Liver (tissue), 9 donors: Measurements from ENCODE around the gene MEIOC. TPM values are rescaled to one million over a fixed set of nuclear protein-coding genes. Genes with fewer than 3 reads are reported as not detected.

Experiments used
- DNase-seq: peaks from one replicate; pipeline ENCODE4 v3.0.0-alpha.2; 2017; ENCODE audit warnings: low spot score
- H3K27ac ChIP-seq, 2 donors: one replicate each; pipeline ENCODE4 v1.7.0; 2013; ENCODE audit warnings: inconsistent platforms in 2 of 2, low read length in 2 of 2, control low read depth in 1 of 2, low read depth in 1 of 2, mild to moderate bottlenecking in 1 of 2
- H3K27me3 ChIP-seq, 4 donors: one replicate each; pipeline versions ENCODE4 v1.6.1 to v1.7.0; 2013; ENCODE audit warnings: low read length in 3 of 4, inconsistent platforms in 1 of 4, mild to moderate bottlenecking in 1 of 4, moderate library complexity in 1 of 4; ENCODE audit not compliant: control insufficient read depth in 4 of 4, insufficient read depth in 4 of 4
- H3K36me3 ChIP-seq, 4 donors: one replicate each; pipeline versions ENCODE4 v1.6.1 to v1.7.0; 2013; ENCODE audit warnings: low read length in 3 of 4, mild to moderate bottlenecking in 3 of 4, low read depth in 1 of 4, moderate library complexity in 1 of 4; ENCODE audit not compliant: control insufficient read depth in 4 of 4, insufficient read depth in 3 of 4
- H3K4me1 ChIP-seq, 4 donors: one replicate each; pipeline versions ENCODE4 v1.6.1 to v1.7.0; 2013; ENCODE audit warnings: low read length in 3 of 4, mild to moderate bottlenecking in 3 of 4, moderate library complexity in 1 of 4; ENCODE audit not compliant: control insufficient read depth in 4 of 4, insufficient read depth in 4 of 4
- H3K4me3 ChIP-seq, 3 donors: one replicate each; pipeline versions ENCODE4 v1.6.1 to v1.7.0; 2013; ENCODE audit warnings: low read length in 3 of 3, control low read depth in 1 of 3, low read depth in 1 of 3, mild to moderate bottlenecking in 1 of 3
- H3K9ac ChIP-seq, 2 donors: one replicate each; pipeline ENCODE4 v1.7.0; 2013; ENCODE audit warnings: low read length in 2 of 2, mild to moderate bottlenecking in 2 of 2, moderate library complexity in 2 of 2, control low read depth in 1 of 2, low read depth in 1 of 2
- H3K9me3 ChIP-seq, 4 donors: one replicate each; pipeline versions ENCODE4 v1.6.1 to v1.7.0; 2013; ENCODE audit warnings: low read length in 3 of 4; ENCODE audit not compliant: control insufficient read depth in 4 of 4
- EGR1 ChIP-seq, 2 donors: IDR thresholded peaks; 2 replicates each; pipeline ENCODE4 v1.6.1; 2016 to 2018; ENCODE audit warnings: antibody characterized with exemption in 2 of 2, low read depth in 2 of 2
- FOXA1 ChIP-seq: IDR thresholded peaks from 2 replicates; pipeline ENCODE4 v1.6.1; 2016; ENCODE audit warnings: antibody characterized with exemption
- FOXA2 ChIP-seq: IDR thresholded peaks from 2 replicates; pipeline ENCODE4 v1.6.1; 2016; ENCODE audit warnings: antibody characterized with exemption
- GABPA ChIP-seq, 2 donors: IDR thresholded peaks in 1 of 2; conservative IDR thresholded peaks in 1 of 2; 2 replicates each; pipeline ENCODE4 v1.6.1; 2016; ENCODE audit warnings: antibody characterized with exemption in 2 of 2, mild to moderate bottlenecking in 1 of 2, moderate library complexity in 1 of 2
- HNF4A ChIP-seq, 2 donors: conservative IDR thresholded peaks; 2 replicates each; pipeline ENCODE4 v1.6.1; 2016; ENCODE audit warnings: antibody characterized with exemption in 2 of 2, mild to moderate bottlenecking in 2 of 2
- HNF4G ChIP-seq: IDR thresholded peaks from 2 replicates; pipeline ENCODE4 v1.6.1; 2016; ENCODE audit warnings: antibody characterized with exemption
- JUND ChIP-seq, 2 donors: IDR thresholded peaks; 2 replicates each; pipeline ENCODE4 v1.6.1; 2016; ENCODE audit warnings: antibody characterized with exemption in 2 of 2
- NR2F2 ChIP-seq: IDR thresholded peaks from 2 replicates; pipeline ENCODE4 v1.6.1; 2016; ENCODE audit warnings: antibody characterized with exemption
- RAD21 ChIP-seq, 2 donors: IDR thresholded peaks; 2 replicates each; pipeline ENCODE4 v1.6.1; 2016; ENCODE audit warnings: antibody characterized with exemption in 2 of 2, mild to moderate bottlenecking in 2 of 2
- RXRA ChIP-seq, 2 donors: IDR thresholded peaks; 2 replicates each; pipeline ENCODE4 v1.6.1; 2017 to 2018; ENCODE audit warnings: antibody characterized with exemption in 2 of 2, mild to moderate bottlenecking in 1 of 2
- SP1 ChIP-seq: IDR thresholded peaks from 2 replicates; pipeline ENCODE4 v1.6.1; 2018; ENCODE audit warnings: antibody characterized with exemption, mild to moderate bottlenecking
- TAF1 ChIP-seq: conservative IDR thresholded peaks from 2 replicates; pipeline ENCODE4 v1.6.1; 2016; ENCODE audit warnings: antibody characterized with exemption, mild to moderate bottlenecking
- YY1 ChIP-seq: IDR thresholded peaks from 2 replicates; pipeline ENCODE4 v1.6.1; 2016; ENCODE audit warnings: antibody characterized with exemption, mild to moderate bottlenecking
- WGBS: extraction: QIAGEN DNeasy Blood & Tissue Kit; methylation state at CpG from one replicate; pipeline ENCODE4 v1.1.7; 2013; 5-methylcytosine and 5-hydroxymethylcytosine counted together
- polyA plus RNA-seq, 2 donors: library from polyadenylated mRNA; stranded (reverse) in 1 of 2; unstranded in 1 of 2; fragments of 200-250 nt in 1 of 2; fragments of >200 nt in 1 of 2; fragmentation: Nextera tagmentation in 1 of 2; extraction: Ambion mirVana in 1 of 2; gene quantifications; one replicate each; pipeline versions ENCODE4 v1.2.1 to v1.2.3, GENCODE V29; 2013 to 2015
- total RNA-seq, 2 donors: library from RNA; depleted of rRNA; stranded (reverse); fragments of >200 nt; gene quantifications; one replicate each; pipeline ENCODE4 v1.2.3, GENCODE V29; 2014
- TF ChIP-seq, protein P1 (sequence below): fragments of 150-350 bp; IDR thresholded peaks from 2 replicates; pipeline ENCODE4 v1.5.1; 2017; ENCODE audit warnings: improper control_type of control experiment, low read depth, low read length; ENCODE audit not compliant: missing input control
- TF ChIP-seq, protein P2 (sequence below): IDR thresholded peaks from 2 replicates; pipeline ENCODE4 v1.6.1; 2016; ENCODE audit warnings: antibody characterized with exemption
- TF ChIP-seq, protein P3 (sequence below): IDR thresholded peaks from 2 replicates; pipeline ENCODE4 v1.6.1; 2016; ENCODE audit warnings: antibody characterized with exemption
- TF ChIP-seq, protein P4 (sequence below): IDR thresholded peaks from 2 replicates; pipeline ENCODE4 v1.6.1; 2016; ENCODE audit warnings: antibody characterized with exemption, mild to moderate bottlenecking
- donor health status: healthy.
- donor health status: healthy.
- donor health status: healthy.
- donor health status: healthy.
- donor health status: healthy.

The MEIOC gene
- total and polyA plus RNA-seq, 4 donors = 0.31 TPM; not detected in 3

DNA sequence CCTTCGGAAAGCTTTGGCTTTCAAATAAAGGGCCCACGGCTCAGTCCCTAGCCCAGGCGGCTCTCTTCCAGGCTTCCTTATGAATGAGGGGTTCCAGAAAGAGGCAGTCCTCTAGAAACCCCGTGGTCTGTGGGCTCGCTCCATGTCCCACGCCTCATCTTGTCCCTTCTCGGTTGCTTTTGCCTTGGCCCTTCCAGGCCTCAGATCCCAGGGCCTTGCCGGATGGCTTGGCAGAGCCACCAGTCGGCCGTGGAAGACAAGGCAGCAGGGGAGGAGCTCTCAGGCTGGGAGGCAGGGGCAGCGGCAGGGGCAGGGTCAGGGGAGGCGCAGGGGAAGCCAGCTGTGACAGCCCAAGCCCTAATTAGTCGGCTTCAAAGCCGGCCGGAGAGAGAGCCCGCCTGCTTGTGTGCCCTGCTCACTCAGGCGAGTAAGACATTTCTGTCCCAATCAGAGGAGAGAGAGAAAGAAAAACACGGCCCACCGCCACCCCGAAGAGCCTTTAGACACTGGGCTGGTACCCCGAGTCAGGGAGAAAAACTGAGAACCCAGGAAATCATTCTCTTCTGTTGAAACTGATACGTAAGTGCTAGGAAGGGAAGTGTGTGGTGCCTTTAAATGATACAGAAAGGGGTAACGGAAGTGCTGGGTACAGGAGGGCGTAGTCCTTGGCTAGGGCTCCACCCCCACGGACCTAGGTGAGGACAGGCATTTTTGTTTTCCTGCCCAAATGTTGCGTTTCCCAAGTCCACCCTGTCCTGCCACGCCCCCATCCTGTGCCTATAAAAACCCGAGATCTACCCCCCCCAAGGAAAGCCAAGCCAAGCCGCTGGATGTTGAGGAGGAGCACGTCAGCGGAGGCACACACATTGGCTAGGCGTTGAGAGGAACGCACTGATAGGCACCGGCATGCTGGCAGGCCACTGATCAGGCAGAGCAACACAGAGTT lies 27.8 kb upstream of the MEIOC start (continued):
- TF ChIP-seq EGR1 (IDR thresholded peaks at IDR 0.05; ENCODE audit: low read depth in 2 of 2) (no peak), TAF1 (no peak), RAD21 (IDR thresholded peaks at IDR 0.05) (no peak), FOXA2 (no peak), JUND (IDR thresholded peaks at IDR 0.05) (no peak), YY1 (no peak)
- TF ChIP-seq, protein P1, sequence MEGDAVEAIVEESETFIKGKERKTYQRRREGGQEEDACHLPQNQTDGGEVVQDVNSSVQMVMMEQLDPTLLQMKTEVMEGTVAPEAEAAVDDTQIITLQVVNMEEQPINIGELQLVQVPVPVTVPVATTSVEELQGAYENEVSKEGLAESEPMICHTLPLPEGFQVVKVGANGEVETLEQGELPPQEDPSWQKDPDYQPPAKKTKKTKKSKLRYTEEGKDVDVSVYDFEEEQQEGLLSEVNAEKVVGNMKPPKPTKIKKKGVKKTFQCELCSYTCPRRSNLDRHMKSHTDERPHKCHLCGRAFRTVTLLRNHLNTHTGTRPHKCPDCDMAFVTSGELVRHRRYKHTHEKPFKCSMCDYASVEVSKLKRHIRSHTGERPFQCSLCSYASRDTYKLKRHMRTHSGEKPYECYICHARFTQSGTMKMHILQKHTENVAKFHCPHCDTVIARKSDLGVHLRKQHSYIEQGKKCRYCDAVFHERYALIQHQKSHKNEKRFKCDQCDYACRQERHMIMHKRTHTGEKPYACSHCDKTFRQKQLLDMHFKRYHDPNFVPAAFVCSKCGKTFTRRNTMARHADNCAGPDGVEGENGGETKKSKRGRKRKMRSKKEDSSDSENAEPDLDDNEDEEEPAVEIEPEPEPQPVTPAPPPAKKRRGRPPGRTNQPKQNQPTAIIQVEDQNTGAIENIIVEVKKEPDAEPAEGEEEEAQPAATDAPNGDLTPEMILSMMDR = no peak

DNA sequence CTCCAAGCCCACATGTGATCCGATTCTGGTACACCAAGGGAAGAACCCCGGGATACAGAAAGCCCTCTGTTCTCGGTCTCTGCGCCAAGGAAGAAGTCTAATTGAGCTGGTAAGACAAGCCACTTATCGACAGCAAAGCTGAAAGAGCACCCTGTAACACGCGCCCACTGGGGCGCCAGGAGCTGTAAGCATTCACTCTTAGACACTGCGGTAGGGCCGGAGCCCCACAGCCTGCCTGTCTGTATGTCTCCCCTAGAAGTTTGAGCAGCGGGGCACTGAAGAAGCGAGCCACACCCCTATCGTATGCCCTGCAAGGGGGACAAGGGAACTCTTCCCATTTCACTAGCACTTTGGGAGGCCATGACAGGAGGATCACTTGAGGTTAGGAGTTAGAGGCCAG lies 27.0 kb upstream of the MEIOC start:
- WGBS = 92% methylated on average over 13 of the region's 13 CpGs
- Histone ChIP-seq H3K36me3 (no peaks in the 10 kb centered on the region), H3K4me1 (no peaks in the 10 kb centered on the region), H3K4me3 (no peak overlapping the region), H3K27ac (no peak overlapping the region), H3K9me3 (no peaks in the 10 kb centered on the region), H3K27me3 (no peaks in the 10 kb centered on the region), H3K9ac (no peak overlapping the region)
- TF ChIP-seq FOXA2 (no peak), SP1 (no peak), RAD21 (IDR thresholded peaks at IDR 0.05) (no peak), TAF1 (no peak), GABPA (IDR thresholded peaks at IDR 0.05 in 1 of 2, conservative IDR thresholded peaks at IDR 0.05 in 1 of 2) (no peak), RXRA (IDR thresholded peaks at IDR 0.05) (no peak), HNF4A (conservative IDR thresholded peaks at IDR 0.05) (no peak), NR2F2 (no peak), JUND (IDR thresholded peaks at IDR 0.05) (no peak), EGR1 (IDR thresholded peaks at IDR 0.05; ENCODE audit: low read depth in 2 of 2) (no peak)
- TF ChIP-seq, protein P1 = no peak
- TF ChIP-seq, protein P2, sequence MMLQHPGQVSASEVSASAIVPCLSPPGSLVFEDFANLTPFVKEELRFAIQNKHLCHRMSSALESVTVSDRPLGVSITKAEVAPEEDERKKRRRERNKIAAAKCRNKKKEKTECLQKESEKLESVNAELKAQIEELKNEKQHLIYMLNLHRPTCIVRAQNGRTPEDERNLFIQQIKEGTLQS = no peak
- TF ChIP-seq, protein P3, sequence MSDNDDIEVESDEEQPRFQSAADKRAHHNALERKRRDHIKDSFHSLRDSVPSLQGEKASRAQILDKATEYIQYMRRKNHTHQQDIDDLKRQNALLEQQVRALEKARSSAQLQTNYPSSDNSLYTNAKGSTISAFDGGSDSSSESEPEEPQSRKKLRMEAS = no peak
- no peak for DNase-seq

DNA sequence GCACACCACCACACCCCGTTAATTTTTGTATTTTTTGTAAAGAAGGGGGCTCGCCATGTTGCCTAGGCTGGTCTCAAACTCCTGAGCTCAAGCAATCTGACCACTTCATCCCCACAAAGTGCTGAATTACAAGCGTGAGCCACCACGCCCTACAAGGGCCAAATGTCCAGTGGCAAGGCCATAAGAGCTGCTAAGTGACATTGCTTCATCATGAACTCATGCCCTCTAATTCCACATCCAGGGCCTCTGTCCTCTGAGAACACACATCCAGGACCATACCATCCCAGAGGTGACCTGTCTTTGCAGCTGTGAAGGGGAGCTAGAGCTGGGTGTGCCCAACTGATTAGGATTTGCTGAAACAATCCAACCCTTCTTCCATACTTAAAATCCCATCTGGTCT lies 25.6 kb upstream of the MEIOC start:
- no peak overlapping the region for H3K9ac ChIP-seq
- H3K4me1 ChIP-seq = no peaks in the 10 kb centered on the region
- no peaks in the 10 kb centered on the region for H3K27me3 ChIP-seq
- TF ChIP-seq NR2F2 (no peak), FOXA1 (no peak), HNF4G (no peak), FOXA2 (no peak), RXRA (IDR thresholded peaks at IDR 0.05) (no peak)
- TF ChIP-seq, protein P4, sequence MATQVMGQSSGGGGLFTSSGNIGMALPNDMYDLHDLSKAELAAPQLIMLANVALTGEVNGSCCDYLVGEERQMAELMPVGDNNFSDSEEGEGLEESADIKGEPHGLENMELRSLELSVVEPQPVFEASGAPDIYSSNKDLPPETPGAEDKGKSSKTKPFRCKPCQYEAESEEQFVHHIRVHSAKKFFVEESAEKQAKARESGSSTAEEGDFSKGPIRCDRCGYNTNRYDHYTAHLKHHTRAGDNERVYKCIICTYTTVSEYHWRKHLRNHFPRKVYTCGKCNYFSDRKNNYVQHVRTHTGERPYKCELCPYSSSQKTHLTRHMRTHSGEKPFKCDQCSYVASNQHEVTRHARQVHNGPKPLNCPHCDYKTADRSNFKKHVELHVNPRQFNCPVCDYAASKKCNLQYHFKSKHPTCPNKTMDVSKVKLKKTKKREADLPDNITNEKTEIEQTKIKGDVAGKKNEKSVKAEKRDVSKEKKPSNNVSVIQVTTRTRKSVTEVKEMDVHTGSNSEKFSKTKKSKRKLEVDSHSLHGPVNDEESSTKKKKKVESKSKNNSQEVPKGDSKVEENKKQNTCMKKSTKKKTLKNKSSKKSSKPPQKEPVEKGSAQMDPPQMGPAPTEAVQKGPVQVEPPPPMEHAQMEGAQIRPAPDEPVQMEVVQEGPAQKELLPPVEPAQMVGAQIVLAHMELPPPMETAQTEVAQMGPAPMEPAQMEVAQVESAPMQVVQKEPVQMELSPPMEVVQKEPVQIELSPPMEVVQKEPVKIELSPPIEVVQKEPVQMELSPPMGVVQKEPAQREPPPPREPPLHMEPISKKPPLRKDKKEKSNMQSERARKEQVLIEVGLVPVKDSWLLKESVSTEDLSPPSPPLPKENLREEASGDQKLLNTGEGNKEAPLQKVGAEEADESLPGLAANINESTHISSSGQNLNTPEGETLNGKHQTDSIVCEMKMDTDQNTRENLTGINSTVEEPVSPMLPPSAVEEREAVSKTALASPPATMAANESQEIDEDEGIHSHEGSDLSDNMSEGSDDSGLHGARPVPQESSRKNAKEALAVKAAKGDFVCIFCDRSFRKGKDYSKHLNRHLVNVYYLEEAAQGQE = no peak
- TF ChIP-seq, protein P2 = no peak
- no peaks in the 10 kb centered on the region for H3K36me3 ChIP-seq
- no peak overlapping the region for H3K27ac ChIP-seq
- WGBS = 74% methylated on average over 4 of the region's 4 CpGs
- H3K9me3 ChIP-seq = no peaks in the 10 kb centered on the region
- no peak overlapping the region for H3K4me3 ChIP-seq
- DNase-seq = no peak
